NCI-H82 treated with DMSO at 0.1 percent for 48 hours (cell line): ENCODE results near the gene ARPP21.

ENCODE experiments used
- DNase-seq: peaks from one replicate; lab custom pipeline; 2025; ENCODE audit not compliant: unreplicated experiment; lab: John Stamatoyannopoulos, UW

Gene ARPP21

DNA sequence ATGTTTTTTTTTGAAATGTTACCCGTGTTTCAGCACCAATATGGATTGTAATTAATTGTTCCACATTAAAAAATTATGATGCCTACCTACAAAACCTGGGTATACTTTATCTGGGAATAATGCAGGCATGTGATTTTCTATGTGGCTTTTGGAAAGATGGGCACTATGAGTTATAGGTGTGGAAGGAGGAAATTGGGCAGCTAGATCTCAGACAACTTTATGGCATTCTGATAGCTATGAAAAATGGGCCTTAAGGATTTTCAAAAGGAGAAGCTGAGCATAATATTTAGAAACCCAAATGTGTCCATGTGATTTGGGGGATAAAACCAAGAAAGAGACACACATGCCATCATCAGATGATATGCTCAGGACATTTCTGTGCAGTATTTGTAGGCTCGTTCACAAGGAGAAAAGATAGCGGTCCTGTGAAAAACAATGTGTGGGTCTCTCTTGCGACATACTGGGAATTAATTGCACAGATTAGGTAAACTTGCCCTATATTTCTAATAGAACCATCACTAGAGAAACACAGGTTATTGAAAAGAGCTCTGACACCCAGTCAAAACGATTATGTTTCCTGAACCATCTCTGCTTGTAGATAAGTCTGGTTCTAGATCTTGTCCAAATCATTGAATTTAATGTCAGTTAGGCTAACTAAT, 35.3 kb downstream of the ARPP21 start:
- DNase-seq = no peak

- no peak for DNase-seq
These were observed 35.9 kb downstream of the ARPP21 start for GRCh38 chr3:35675206-35675605.

- DNase-seq = no peak
These were observed 36.3 kb downstream of the ARPP21 start for GRCh38 chr3:35675621-35676020.

- DNase-seq = no peak
These were observed 38.5 kb downstream of the ARPP21 start for GRCh38 chr3:35677797-35678196.

DNA sequence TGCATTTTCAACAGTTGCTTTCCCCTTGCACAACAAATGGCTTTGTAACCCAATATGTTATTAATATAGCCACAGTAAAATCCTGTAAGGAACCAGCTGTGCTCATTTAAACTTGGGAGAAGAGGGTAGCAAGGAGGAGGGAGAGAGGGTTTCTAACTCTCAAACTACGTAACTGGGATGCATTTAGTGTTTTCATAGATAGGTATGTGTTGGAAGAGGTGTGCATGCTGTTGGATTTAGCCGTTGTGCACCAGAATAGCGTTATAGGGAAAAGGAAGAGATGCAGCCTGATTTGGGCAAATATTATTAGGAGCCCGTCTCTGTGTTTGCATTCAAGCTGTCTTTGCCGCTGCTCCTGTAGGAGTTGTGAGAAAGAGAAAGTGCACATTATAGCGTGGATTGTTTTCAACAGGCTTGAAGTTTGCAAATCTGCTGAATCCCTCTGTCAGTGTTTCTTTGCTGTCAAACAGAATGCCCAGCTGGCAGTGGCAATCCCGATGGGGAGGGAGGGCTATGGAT, 39.4 kb downstream of the ARPP21 start:
- peak; percentile 9 for DNase-seq

GRCh38 chr3:35679409-35680080, 40.2 kb downstream of the ARPP21 start:
- no peak for DNase-seq

- DNase-seq = no peak
These were observed 41.7 kb downstream of the ARPP21 start for GRCh38 chr3:35680866-35681650.

- DNase-seq = no peak
These were observed 45.8 kb downstream of the ARPP21 start for GRCh38 chr3:35685153-35685552.

- DNase-seq = no peak
These were observed 49.5 kb downstream of the ARPP21 start for GRCh38 chr3:35688826-35689225.

- DNase-seq = no peak
These were observed 50.9 kb downstream of the ARPP21 start for GRCh38 chr3:35690271-35690670.

GRCh38 chr3:35705904-35706303, 66.6 kb downstream of the ARPP21 start:
- DNase-seq = no peak

DNA sequence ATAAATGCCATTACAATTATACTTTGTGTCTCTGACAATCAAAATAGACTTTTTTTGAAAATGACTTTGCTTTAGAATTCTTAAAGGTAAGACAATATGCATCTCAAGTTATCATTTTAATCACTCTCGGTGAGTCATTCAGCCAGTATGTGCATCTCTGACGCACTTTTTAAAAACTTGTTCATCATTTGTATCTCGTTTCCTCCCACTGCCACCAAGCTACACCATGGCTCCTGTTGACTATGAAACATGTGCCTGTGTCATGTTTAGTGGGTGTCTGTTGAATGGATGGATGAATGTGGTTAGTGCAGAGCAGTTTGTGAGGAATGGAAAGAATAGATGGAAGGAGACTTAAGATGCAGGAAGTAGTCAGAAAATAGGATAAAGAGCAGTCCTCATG, 68.6 kb downstream of the ARPP21 start:
- no peak for DNase-seq

- DNase-seq = no peak
These were observed 69.3 kb downstream of the ARPP21 start for GRCh38 chr3:35708394-35709271.

DNA sequence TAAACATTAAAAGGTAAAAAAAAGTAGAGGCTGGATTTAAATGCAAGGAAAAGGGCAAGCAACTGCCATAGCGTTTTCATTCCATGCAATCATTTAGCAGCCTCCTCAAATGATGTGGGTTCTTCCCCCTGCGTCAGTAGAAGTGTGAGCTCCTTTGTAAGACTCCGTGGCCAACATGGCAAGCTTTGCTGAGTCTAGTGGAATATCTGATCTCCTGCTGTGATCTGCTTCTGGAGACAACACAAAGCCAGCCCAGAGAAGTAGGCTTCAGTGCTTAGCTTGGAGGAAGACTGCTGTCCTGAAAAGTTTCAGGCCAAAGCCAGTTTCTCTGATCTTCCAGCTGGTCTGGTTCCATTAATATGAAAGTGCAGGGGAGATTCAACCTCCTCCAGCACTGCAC, 70.4 kb downstream of the ARPP21 start:
- DNase-seq = no peak

DNA sequence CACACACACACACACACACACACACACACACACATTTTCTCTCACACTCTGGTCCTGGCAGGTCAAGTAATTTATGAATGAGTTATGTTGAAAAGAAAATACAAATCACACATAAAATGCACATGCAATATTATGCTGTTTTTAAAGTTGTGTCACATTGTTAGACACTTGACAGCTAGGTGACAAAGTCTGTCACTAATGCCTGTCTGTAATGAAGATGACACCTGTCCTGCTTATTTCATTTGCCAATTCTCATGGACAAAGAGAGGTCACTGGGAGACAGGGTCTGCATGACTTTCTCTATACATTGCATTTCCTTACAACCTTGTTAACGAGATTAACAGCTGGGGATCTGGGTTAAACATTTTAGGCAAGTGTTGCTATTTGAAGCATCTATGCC, 71.2 kb downstream of the ARPP21 start:
- no peak for DNase-seq

DNA sequence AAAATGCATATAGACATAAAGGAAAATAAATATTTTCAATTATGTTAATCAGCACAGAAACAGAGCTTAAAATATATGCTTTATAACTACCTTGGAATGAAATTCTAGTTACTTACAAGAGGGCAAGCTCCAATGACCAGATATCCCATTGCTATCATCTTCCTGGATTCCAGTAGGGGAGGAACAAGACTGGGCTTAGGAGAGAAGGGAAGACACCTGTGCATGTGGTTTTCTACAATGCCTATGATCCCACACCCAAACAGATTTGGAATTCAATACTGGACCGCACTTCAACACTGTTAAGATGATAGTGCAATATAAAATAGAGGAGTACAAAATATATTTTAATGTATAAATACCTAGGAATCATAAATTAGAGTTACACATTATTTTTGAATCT, 79.6 kb downstream of the ARPP21 start:
- DNase-seq = no peak

- no peak for DNase-seq
These were observed 82.3 kb downstream of the ARPP21 start for GRCh38 chr3:35721628-35722027.

DNA sequence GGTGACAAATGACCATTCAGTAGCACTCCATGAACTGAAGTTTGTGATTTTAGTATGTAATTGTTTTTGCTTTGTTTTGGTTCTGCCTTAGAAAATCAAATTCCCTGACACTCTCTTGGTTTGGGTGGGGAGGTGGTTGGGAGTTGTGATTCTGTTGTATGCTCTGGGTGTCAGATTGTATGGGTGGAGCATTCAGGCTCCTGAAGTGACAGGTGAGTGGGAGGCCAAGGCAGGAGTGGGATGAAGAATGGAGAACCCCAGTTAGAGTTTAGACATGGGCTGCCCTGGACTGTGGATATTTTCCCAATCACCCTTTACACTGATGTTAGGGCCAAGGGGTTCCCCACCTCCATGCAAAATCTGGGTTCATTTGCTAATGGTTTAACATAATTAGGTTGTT, 83.6 kb downstream of the ARPP21 start:
- DNase-seq = no peak

DNA sequence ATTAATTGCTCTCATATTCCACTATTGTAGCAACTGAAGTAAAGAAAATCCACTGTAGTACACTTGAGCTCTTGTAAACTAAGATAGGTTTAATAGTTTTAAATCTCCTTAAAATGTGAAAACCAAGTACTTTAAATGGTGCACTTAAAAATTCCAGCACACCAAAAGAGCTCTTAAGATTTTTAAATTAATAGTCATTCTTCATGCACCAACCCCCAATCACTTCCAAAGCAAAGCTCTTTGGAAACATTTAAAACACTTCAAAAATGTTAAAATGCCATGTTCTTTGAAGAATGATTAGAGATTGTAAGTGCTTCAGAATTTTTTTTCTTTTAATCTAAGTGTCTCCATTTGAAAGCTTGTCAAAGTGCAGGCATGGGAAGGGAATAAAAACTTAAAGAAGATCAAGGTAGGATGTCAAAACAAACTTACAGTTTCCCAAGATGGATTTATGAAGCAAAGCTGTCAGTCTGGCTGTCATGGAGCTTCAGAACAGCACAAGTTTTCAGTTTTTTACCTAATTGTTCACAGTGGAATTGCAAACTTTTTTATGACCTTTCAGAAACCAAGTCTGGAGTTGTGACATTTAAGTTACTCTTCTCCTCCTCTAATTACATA, 84.3 kb downstream of the ARPP21 start:
- DNase-seq = no peak

DNA sequence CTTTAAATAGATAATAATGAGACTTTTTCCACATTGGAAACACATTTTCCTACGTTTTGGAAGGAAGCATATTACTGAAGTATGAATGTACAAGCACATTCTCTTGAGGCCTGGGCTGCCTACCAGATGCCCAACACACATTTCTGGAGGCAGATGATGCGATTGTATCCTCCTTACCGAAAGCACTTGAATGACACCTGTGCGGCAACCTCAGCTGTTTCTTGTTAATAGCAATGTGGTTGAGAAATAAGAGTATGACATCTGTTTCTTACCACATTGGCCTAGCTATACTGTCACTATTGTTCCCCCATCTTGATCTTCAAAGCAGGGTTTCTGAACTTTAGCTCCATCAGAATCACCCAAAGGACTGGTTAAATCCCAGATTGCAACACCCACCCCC, 84.8 kb downstream of the ARPP21 start:
- DNase-seq = no peak

DNA sequence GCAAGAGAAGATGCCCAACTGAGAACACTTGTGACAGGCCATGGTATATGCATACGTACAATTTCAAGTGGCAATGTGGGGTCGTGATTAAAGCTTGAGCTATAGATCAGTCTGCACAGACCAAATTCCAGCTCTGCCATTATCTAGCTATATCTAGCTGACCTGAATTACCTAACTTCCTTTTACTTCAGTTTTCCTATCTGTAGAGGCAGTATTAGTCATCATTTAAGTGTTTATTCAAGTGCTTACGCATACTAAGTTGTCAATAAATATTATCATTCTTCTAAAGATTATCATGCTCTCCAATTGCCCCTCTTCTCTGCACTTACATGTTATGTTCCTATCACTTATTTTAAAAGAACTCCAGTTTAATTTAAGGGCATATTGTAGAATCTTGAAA, 87.9 kb downstream of the ARPP21 start:
- DNase-seq = no peak
